Spleen (tissue), 7 donors: ENCODE measurements around the gene DAPK2.

ENCODE experiments used
- CTCF ChIP-seq, 11 experiments: fragments of 200-600 bp in 7 of 11; fragments of 450-650 bp in 4 of 11; sonication (generic) in 4 of 11; IDR thresholded peaks in 8 of 11; conservative IDR thresholded peaks in 3 of 11; 1 replicate in 7 of 11; 2 replicates in 4 of 11; pipeline versions ENCODE4 v1.4.0 to v1.8.0; 2016 to 2021; ENCODE audit warnings: antibody characterized with exemption in 11 of 11, inconsistent platforms in 4 of 11, mild to moderate bottlenecking in 1 of 11
- POLR2A ChIP-seq, 3 donors: fragments of 450-650 bp; IDR thresholded peaks; one replicate each; pipeline ENCODE4 v1.5.1; 2017; ENCODE audit warnings: antibody characterized with exemption in 3 of 3, mild to moderate bottlenecking in 1 of 3
- POLR2AphosphoS5 ChIP-seq, 3 donors: sonication (generic); formaldehyde crosslinking; IDR thresholded peaks; one replicate each; pipeline ENCODE4 v1.5.1; 2017; ENCODE audit warnings: antibody characterized with exemption in 3 of 3
- donor health status: DM: no; HTN: no; CAD: no; lungs with moderate emphysema.
- donor health status: DM: no; HTN: no; CAD: no.
- donor health status: DM: no; HTN: no; CAD: no.

- TF ChIP-seq POLR2AphosphoS5 (IDR thresholded peaks at IDR 0.05) (no peak), CTCF (IDR thresholded peaks at IDR 0.05 in 8 of 11, conservative IDR thresholded peaks at IDR 0.05 in 3 of 11) (no peak), POLR2A (IDR thresholded peaks at IDR 0.05) (no peak)
These were observed 97.8 kb downstream of the DAPK2 start for GRCh38 chr15:63948436-63948835.
